CD14-positive monocyte (primary cell): ENCODE results near the gene TRAM2. TPM values are rescaled to one million over a fixed set of nuclear protein-coding genes. Genes with fewer than 3 reads are reported as not detected.

ENCODE experiments used
- DNase-seq, 3 donors: peaks; one replicate each; pipeline ENCODE4 v3.0.0-alpha.2; 2011 to 2022
- H2AFZ ChIP-seq: 2 replicates; pipeline ENCODE4 v1.6.0; 2012; ENCODE audit warnings: mild to moderate bottlenecking, low read depth, low read length, inconsistent platforms; ENCODE audit not compliant: insufficient read depth, poor library complexity, severe bottlenecking
- H3K27ac ChIP-seq, 2 donors: 1 replicate in 1 of 2; 2 replicates in 1 of 2; pipeline ENCODE4 v1.5.1; 2012 to 2013; ENCODE audit warnings: low read length in 2 of 2, control low read depth in 1 of 2, inconsistent platforms in 1 of 2, low read depth in 1 of 2, mild to moderate bottlenecking in 1 of 2
- H3K27me3 ChIP-seq, 2 donors: one replicate each; pipeline versions ENCODE4 v1.6.0 to v1.6.1; 2011 to 2013; ENCODE audit warnings: low read length in 2 of 2; ENCODE audit not compliant: control insufficient read depth in 2 of 2, insufficient read depth in 2 of 2
- H3K36me3 ChIP-seq, 2 donors: replicated peaks in 1 of 2; 1 replicate in 1 of 2; 2 replicates in 1 of 2; pipeline versions ENCODE4 v1.5.1 to v1.6.1; 2012 to 2013; ENCODE audit warnings: low read length in 2 of 2, control low read depth in 1 of 2, inconsistent platforms in 1 of 2, mild to moderate bottlenecking in 1 of 2; ENCODE audit not compliant: insufficient read depth in 2 of 2, control insufficient read depth in 1 of 2
- H3K4me1 ChIP-seq, 2 donors: 1 replicate in 1 of 2; 2 replicates in 1 of 2; pipeline versions ENCODE4 v1.5.1 to v1.6.1; 2012 to 2013; ENCODE audit warnings: low read length in 2 of 2, control low read depth in 1 of 2, inconsistent platforms in 1 of 2, mild to moderate bottlenecking in 1 of 2, moderate library complexity in 1 of 2; ENCODE audit not compliant: insufficient read depth in 2 of 2, control insufficient read depth in 1 of 2
- H3K4me2 ChIP-seq: replicated peaks from 2 replicates; pipeline ENCODE3; 2012; ENCODE audit warnings: low read length, moderate library complexity, mild to moderate bottlenecking; ENCODE audit not compliant: poor library complexity, severe bottlenecking; ENCODE audit errors: extremely low read depth
- H3K4me3 ChIP-seq, 3 experiments: fragments of 200-600 bp in 1 of 3; sonication (generic) in 1 of 3; replicated peaks in 1 of 3; 1 replicate in 2 of 3; 2 replicates in 1 of 3; pipeline ENCODE4 v1.5.1; 2011 to 2013; ENCODE audit warnings: low read length in 3 of 3, mild to moderate bottlenecking in 3 of 3, control low read depth in 2 of 3, low read depth in 2 of 3, inconsistent platforms in 1 of 3, moderate library complexity in 1 of 3
- H3K79me2 ChIP-seq: 2 replicates; pipeline ENCODE4 v1.6.0; 2012; ENCODE audit warnings: mild to moderate bottlenecking, control low read depth, inconsistent platforms, low read length, moderate library complexity; ENCODE audit not compliant: insufficient read depth
- H3K9ac ChIP-seq: 2 replicates; pipeline ENCODE4 v1.6.0; 2017; ENCODE audit warnings: low read length, mild to moderate bottlenecking; ENCODE audit not compliant: insufficient read depth, poor library complexity, severe bottlenecking
- H3K9me3 ChIP-seq, 2 donors: replicated peaks in 1 of 2; 1 replicate in 1 of 2; 2 replicates in 1 of 2; pipeline versions ENCODE4 v1.5.1 to v1.6.1; 2012 to 2013; ENCODE audit warnings: low read length in 2 of 2, control low read depth in 1 of 2; ENCODE audit not compliant: control insufficient read depth in 1 of 2, insufficient read depth in 1 of 2
- H4K20me1 ChIP-seq: 2 replicates; pipeline ENCODE4 v1.6.0; 2012; ENCODE audit warnings: mild to moderate bottlenecking, low read length, control low read depth, moderate library complexity; ENCODE audit not compliant: insufficient read depth
- H3K27ac Mint-ChIP-seq, 7 donors: one replicate each; pipeline ENCODE4 v1.8.0; 2020; ENCODE audit warnings: mild to moderate bottlenecking in 7 of 7, mixed read lengths in 7 of 7, moderate library complexity in 6 of 7, inconsistent platforms in 2 of 7
- H3K27me3 Mint-ChIP-seq, 3 donors: one replicate each; pipeline ENCODE4 v1.8.0; 2021 to 2022; ENCODE audit warnings: low read depth in 3 of 3, mild to moderate bottlenecking in 3 of 3, mixed read lengths in 3 of 3, moderate library complexity in 3 of 3, inconsistent platforms in 1 of 3
- H3K36me3 Mint-ChIP-seq, 2 donors: one replicate each; pipeline ENCODE4 v1.8.0; 2020; ENCODE audit warnings: mixed read lengths in 2 of 2, inconsistent platforms in 1 of 2, mild to moderate bottlenecking in 1 of 2
- H3K4me1 Mint-ChIP-seq: one replicate; pipeline ENCODE4 v1.8.0; 2020; ENCODE audit warnings: mild to moderate bottlenecking, mixed read lengths
- H3K4me3 Mint-ChIP-seq, 2 donors: one replicate each; pipeline ENCODE4 v1.8.0; 2020; ENCODE audit warnings: mild to moderate bottlenecking in 2 of 2, mixed read lengths in 2 of 2, moderate library complexity in 1 of 2
- H3K9me3 Mint-ChIP-seq, 7 donors: one replicate each; pipeline ENCODE4 v1.8.0; 2020 to 2022; ENCODE audit warnings: mixed read lengths in 7 of 7, mild to moderate bottlenecking in 6 of 7, moderate library complexity in 6 of 7, inconsistent platforms in 2 of 7
- WGBS: methylation state at CpG from one replicate; pipeline ENCODE4 v1.1.5; 2013; ENCODE audit warnings: missing lambda C conversion rate; ENCODE audit not compliant: insufficient coverage; 5-methylcytosine and 5-hydroxymethylcytosine counted together
- intact Hi-C, 2 donors: fragments of 100-400 bp; cut with micrococcal nuclease; formaldehyde crosslinking; loops; one replicate each; pipeline versions ENCODE4 v1.15.0 to v1.15.1; 2023
- polyA plus RNA-seq, 3 donors: library from polyadenylated mRNA; depleted of rRNA in 1 of 3; unstranded in 2 of 3; stranded (reverse) in 1 of 3; fragments of 300-500 nt in 2 of 3; fragments of >200 nt in 1 of 3; fragmentation: Illumina TruSeq in 2 of 3; gene quantifications; 1 replicate in 2 of 3; 2 replicates in 1 of 3; pipeline ENCODE4 v1.2.3, GENCODE V29; 2012 to 2021
- TF ChIP-seq, protein P1 (sequence below): fragments of 200-600 bp; IDR thresholded peaks from one replicate; pipeline ENCODE4 v1.8.0; 2022; ENCODE audit warnings: antibody characterized with exemption, mild to moderate bottlenecking

Gene TRAM2
- polyA plus RNA-seq, 3 donors: 4.7 to 11.7 (median 5.9) TPM

DNA sequence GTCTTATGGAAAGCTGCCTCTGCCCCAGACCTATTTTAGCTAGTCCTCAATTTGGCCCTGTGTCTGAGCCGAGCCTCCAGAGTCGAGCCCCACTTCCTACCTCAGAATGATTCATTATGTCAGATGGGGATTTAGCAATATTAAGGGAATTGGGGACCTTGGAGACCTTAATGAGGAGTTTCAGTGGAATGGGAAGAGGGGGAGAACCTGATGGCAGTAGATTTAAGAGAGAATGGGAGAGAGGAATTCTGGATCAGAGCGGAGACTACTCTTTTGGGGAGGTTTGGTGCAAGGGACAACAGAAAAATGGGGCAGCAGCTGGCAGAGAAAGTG lies 93.2 kb downstream of the TRAM2 start:
- 100% methylated on average over 1 of the region's 3 CpGs for WGBS
- Histone ChIP-seq H3K9ac (no peak overlapping the region), H3K4me1 (no peaks in the 10 kb centered on the region), H3K79me2 (no peaks in the 10 kb centered on the region), H3K9me3 (no peaks in the 10 kb centered on the region), H3K27me3 (no peaks in the 10 kb centered on the region), H3K4me2 (no peak overlapping the region), H3K4me3 (no peak overlapping the region), H3K36me3 (no peaks in the 10 kb centered on the region), H2AFZ (no peak overlapping the region), H3K27ac (no peak overlapping the region), H4K20me1 (no peaks in the 10 kb centered on the region)
- Mint-ChIP-seq H3K9me3 (peaks cover 0 to 6% (median 2%) of the 10 kb centered on the region in 7 donors), H3K4me1 (peaks cover 4% of the 10 kb centered on the region), H3K36me3 (peaks cover 5 to 11% of the 10 kb centered on the region in 2 donors), H3K4me3 (no peak overlapping the region), H3K27me3 (no peaks in the 10 kb centered on the region), H3K27ac (no peak overlapping the region)
- intact Hi-C loops: no loop called here
- TF ChIP-seq, protein P1, sequence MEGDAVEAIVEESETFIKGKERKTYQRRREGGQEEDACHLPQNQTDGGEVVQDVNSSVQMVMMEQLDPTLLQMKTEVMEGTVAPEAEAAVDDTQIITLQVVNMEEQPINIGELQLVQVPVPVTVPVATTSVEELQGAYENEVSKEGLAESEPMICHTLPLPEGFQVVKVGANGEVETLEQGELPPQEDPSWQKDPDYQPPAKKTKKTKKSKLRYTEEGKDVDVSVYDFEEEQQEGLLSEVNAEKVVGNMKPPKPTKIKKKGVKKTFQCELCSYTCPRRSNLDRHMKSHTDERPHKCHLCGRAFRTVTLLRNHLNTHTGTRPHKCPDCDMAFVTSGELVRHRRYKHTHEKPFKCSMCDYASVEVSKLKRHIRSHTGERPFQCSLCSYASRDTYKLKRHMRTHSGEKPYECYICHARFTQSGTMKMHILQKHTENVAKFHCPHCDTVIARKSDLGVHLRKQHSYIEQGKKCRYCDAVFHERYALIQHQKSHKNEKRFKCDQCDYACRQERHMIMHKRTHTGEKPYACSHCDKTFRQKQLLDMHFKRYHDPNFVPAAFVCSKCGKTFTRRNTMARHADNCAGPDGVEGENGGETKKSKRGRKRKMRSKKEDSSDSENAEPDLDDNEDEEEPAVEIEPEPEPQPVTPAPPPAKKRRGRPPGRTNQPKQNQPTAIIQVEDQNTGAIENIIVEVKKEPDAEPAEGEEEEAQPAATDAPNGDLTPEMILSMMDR: no peak
- DNase-seq: no peak

DNA sequence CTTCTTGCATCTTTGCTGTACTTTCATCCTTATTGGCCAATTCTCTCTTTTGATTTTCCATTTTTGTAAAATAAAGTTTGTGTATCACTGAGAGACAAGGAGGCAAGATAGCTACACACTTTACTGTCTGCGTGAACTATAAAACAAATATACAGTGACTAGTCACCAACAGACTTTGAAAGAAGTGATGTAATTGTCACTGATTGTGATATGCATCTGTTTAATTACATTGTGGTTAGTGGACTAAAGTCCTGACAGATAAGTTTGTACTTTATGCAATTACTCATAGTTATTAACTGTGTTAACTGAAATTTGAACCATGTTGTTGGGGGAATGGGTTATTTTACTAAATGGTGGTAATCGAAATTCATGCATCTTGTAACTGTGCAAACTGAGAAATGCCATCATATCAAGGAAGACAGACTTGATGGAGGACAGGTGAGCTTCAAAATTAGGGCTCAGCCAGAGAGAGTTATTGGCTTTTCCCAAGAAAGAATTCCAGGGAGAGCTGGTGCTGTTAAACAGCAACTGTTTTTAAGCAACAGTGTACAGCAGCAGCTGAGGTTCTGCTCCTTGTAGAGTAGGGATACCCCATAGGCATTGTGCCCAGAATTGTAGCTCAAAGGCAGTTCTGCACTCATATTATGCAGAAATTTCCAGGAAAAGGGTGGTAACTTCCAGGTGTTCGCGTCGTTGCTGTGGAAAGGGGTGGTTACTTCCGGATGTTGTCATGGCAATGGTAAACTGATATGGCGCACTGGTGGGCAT lies 93.8 kb downstream of the TRAM2 start:
- Histone ChIP-seq H2AFZ (no peak overlapping the region), H3K9me3 (no peaks in the 10 kb centered on the region), H3K27me3 (no peaks in the 10 kb centered on the region), H3K79me2 (no peaks in the 10 kb centered on the region), H4K20me1 (no peaks in the 10 kb centered on the region), H3K4me1 (no peaks in the 10 kb centered on the region), H3K4me3 (no peak overlapping the region), H3K36me3 (no peaks in the 10 kb centered on the region), H3K27ac (no peak overlapping the region), H3K4me2 (no peak overlapping the region), H3K9ac (no peak overlapping the region)
- Mint-ChIP-seq H3K9me3 (peaks cover 0 to 6% (median 2%) of the 10 kb centered on the region in 7 donors), H3K4me3 (no peak overlapping the region), H3K27me3 (no peaks in the 10 kb centered on the region), H3K4me1 (peaks cover 4% of the 10 kb centered on the region), H3K27ac (no peak overlapping the region), H3K36me3 (peaks cover 5 to 11% of the 10 kb centered on the region in 2 donors)
- no peak for DNase-seq
- intact Hi-C loops: no loop called here
- WGBS: 95% methylated on average over 6 of the region's 7 CpGs
- TF ChIP-seq, protein P1: no peak
